Endothelial cell of umbilical vein (primary cell): ENCODE data around the gene SLC25A17.

Experiments used
- EZH2 ChIP-seq: IDR thresholded peaks from 2 replicates; pipeline ENCODE4 v1.6.1; 2012; ENCODE audit warnings: borderline replicate concordance, low read depth, mild to moderate bottlenecking, moderate library complexity, low read length, inconsistent platforms; ENCODE audit not compliant: severe bottlenecking
- FOS ChIP-seq: IDR thresholded peaks from 2 replicates; pipeline ENCODE4 v1.6.1; 2011; ENCODE audit warnings: mild to moderate bottlenecking, low read length, moderate library complexity, borderline replicate concordance; ENCODE audit not compliant: insufficient read depth
- GATA2 ChIP-seq: IDR thresholded peaks from 2 replicates; pipeline ENCODE4 v1.7.0; 2011; ENCODE audit warnings: low read depth, mild to moderate bottlenecking, moderate library complexity, mixed read lengths, low read length; ENCODE audit not compliant: insufficient read length, insufficient read depth
- JUN ChIP-seq: IDR thresholded peaks from 2 replicates; pipeline ENCODE4 v1.6.1; 2011; ENCODE audit warnings: borderline replicate concordance, low read depth; ENCODE audit not compliant: insufficient read length, insufficient read depth
- MYC ChIP-seq: IDR thresholded peaks from one replicate; pipeline ENCODE4 v1.6.1; 2011; ENCODE audit warnings: mild to moderate bottlenecking, low read depth, low read length
- POLR2A ChIP-seq: IDR thresholded peaks from 2 replicates; pipeline ENCODE4 v1.6.1; 2012; ENCODE audit warnings: low read depth, mild to moderate bottlenecking, control low read depth, low read length
- POLR2AphosphoS5 ChIP-seq: IDR thresholded peaks from 2 replicates; pipeline ENCODE4 v1.6.1; 2012; ENCODE audit warnings: low read depth, mild to moderate bottlenecking, control low read depth, low read length, moderate library complexity; ENCODE audit not compliant: insufficient read depth
- TF ChIP-seq, protein P1 (sequence below), 2 donors: IDR thresholded peaks; 1 replicate in 1 of 2; 2 replicates in 1 of 2; pipeline ENCODE4 v1.5.1; 2011; ENCODE audit warnings: low read length in 2 of 2, mild to moderate bottlenecking in 2 of 2, moderate library complexity in 2 of 2, control low read depth in 1 of 2, inconsistent platforms in 1 of 2, low read depth in 1 of 2; ENCODE audit not compliant: insufficient read depth in 1 of 2; ENCODE audit errors: extremely low read depth in 1 of 2
- TF ChIP-seq, protein P2 (sequence below): IDR thresholded peaks from 2 replicates; pipeline ENCODE4 v1.6.1; 2011; ENCODE audit not compliant: insufficient read depth, insufficient read length

DNA sequence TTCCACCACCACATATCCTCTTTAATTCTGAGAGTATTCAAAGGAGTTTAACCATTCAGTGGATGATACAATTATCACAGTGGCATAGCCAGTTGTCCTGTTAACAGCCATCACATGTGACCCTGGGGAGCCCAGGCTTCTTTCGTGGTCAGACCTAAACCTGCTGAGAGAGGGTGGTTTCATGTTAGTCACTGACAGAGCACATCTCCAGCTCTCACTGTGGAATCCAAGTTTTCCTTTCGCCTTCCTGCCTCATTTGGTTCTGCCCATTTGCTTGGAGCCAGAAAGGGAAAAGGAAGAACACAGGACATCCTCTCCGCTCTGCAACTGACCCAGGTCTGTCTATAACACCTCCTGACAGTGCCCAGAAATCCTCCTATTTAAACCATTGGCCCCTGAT lies 79.4 kb downstream of the SLC25A17 start:
- TF ChIP-seq, protein P1, sequence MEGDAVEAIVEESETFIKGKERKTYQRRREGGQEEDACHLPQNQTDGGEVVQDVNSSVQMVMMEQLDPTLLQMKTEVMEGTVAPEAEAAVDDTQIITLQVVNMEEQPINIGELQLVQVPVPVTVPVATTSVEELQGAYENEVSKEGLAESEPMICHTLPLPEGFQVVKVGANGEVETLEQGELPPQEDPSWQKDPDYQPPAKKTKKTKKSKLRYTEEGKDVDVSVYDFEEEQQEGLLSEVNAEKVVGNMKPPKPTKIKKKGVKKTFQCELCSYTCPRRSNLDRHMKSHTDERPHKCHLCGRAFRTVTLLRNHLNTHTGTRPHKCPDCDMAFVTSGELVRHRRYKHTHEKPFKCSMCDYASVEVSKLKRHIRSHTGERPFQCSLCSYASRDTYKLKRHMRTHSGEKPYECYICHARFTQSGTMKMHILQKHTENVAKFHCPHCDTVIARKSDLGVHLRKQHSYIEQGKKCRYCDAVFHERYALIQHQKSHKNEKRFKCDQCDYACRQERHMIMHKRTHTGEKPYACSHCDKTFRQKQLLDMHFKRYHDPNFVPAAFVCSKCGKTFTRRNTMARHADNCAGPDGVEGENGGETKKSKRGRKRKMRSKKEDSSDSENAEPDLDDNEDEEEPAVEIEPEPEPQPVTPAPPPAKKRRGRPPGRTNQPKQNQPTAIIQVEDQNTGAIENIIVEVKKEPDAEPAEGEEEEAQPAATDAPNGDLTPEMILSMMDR (IDR thresholded peaks at IDR 0.05; ENCODE audit: extremely low read depth in 1 of 2, insufficient read depth in 1 of 2, low read depth in 1 of 2, low read length in 2 of 2), result no peak
- no peak for TF ChIP-seq POLR2A
- no peak for TF ChIP-seq JUN
- TF ChIP-seq EZH2, result no peak
- TF ChIP-seq POLR2AphosphoS5, result no peak
- no peak for TF ChIP-seq MYC
- TF ChIP-seq FOS, result no peak
- TF ChIP-seq, protein P2, sequence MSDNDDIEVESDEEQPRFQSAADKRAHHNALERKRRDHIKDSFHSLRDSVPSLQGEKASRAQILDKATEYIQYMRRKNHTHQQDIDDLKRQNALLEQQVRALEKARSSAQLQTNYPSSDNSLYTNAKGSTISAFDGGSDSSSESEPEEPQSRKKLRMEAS, result no peak
- no peak for TF ChIP-seq GATA2
